ENCODE measurements around the gene TFF2. TPM values are rescaled to one million over a fixed set of nuclear protein-coding genes. Genes with fewer than 3 reads are reported as not detected.
A peak's percentile ranks its signal among the peaks of the same experiment; 100 is the strongest.

TFF2 gene, protein sequence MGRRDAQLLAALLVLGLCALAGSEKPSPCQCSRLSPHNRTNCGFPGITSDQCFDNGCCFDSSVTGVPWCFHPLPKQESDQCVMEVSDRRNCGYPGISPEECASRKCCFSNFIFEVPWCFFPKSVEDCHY
- total RNA-seq (2014; rRNA removed; shearing (Covaris generic)): not detected in 2 replicates

DNA sequence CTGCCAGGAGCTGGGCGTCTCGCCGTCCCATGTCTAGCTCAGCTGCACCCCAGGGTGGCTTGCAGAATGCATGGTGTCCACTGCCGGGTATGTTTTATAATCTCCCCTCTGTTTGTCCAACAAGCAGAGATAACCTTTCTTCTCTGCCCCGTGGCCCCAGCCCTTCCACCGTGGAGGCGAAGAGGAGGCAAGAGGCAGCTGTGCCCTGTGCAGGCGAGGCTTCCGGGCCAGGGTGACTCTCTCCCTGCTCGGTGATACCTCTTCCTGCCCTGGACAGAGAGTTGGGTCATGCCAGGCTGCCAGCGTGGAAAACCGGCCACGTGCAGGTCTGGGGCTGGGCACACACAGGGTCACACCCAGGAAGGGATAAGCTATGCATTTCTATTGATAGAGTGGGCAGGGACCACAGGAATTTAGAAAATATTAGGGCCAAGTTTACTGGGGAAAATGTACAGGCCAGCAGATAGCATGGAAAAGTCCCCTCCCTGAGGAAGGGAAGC lies at the start of gene TFF2:
TSS of gene TFF2 (minus strand) at position 68 of the 500 bp plus-strand sequence. CDS start at position 31, 37 bp downstream.
- DNase-seq (ENCODE audit: low spot score): no peak

GRCh38 chr21:42400525-42400924 lies 49.7 kb upstream of the TFF2 start:
- peak; percentile 71 for DNase-seq (ENCODE audit: low spot score)

- DNase-seq (ENCODE audit: low spot score): no peak
These were observed 47.7 kb upstream of the TFF2 start for GRCh38 chr21:42398436-42399028.

- DNase-seq (ENCODE audit: low spot score): no peak
These were observed 47.1 kb upstream of the TFF2 start for GRCh38 chr21:42397746-42398394.

- no peak for DNase-seq (ENCODE audit: low spot score)
These were observed 46.3 kb upstream of the TFF2 start for GRCh38 chr21:42396799-42397745.

- peak; percentile 68 for DNase-seq (ENCODE audit: low spot score)
These were observed 45.3 kb upstream of the TFF2 start, which contains the start of gene TMPRSS3 for GRCh38 chr21:42395905-42396651. Gene TMPRSS3, minus strand, starts transcription at chr21:42396052. Its CDS starts 635 bp downstream, at chr21:42395417.

GRCh38 chr21:42395302-42395701 lies 44.5 kb upstream of the TFF2 start:
- no peak for DNase-seq (ENCODE audit: low spot score)

DNA sequence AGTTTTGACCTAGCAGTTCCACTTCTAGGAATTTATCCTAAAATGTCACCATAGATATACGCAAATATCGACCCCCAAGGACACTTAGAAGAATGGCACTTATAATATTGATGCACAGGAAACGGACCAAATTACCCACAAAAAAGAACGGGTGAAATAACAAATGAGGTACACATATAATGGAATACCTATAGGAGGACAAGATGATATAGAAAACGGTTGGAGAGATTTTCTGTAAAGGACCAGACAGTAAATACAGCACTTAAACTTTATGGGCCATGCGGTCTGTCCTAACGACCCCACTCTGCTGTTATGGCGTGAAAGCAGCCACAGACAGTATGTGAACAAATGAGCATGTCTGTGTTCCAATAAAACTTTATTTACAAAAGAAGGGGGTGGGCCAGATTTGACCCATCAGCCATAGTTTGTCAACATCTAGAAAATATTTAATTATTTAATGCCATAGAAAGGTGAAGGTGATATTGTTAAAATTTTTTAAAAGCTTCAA lies 42.7 kb upstream of the TFF2 start:
- no peak for DNase-seq (ENCODE audit: low spot score)

DNA sequence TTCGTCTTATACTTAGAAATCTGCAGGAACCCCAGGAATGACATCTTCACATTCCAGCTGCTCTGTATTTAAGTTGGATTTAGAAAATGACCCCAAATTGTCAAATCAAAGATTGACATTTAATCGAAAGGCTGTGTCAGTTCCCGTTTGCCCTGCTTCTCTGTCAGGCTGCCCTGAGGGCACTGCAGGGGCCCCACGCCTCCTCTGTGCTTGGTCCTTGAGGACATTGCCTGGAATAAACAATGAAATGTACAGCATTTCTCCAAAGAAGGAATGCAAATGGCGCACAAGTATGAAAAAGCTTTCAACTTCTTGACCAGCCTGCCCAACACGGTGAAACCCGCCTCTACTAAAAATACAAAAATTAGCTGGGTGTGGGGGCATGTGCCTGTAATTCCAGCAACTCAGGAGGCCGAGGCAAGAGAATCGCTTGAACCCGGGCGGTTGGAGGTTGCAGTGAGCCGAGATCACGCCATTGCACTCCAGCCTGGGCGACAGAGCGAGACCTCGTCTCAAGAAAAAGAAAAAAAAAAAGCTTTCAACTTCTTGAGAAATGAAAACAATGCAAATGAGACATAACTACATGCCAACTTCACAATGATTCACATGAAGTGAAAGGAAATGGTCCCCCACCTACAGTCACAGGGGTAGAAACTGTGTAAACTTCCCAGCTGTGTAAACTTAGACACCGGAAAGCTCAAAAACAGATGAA lies 42.1 kb upstream of the TFF2 start:
- no peak for DNase-seq (ENCODE audit: low spot score)

- no peak for DNase-seq (ENCODE audit: low spot score)
These were observed 40.5 kb upstream of the TFF2 start for GRCh38 chr21:42391297-42391696.

- no peak for DNase-seq (ENCODE audit: low spot score)
These were observed 39.9 kb upstream of the TFF2 start for GRCh38 chr21:42390696-42391095.

- DNase-seq (ENCODE audit: low spot score): no peak
These were observed 39.4 kb upstream of the TFF2 start for GRCh38 chr21:42390193-42390592.

GRCh38 chr21:42389449-42389835 lies 38.6 kb upstream of the TFF2 start:
- no peak for DNase-seq (ENCODE audit: low spot score)

DNA sequence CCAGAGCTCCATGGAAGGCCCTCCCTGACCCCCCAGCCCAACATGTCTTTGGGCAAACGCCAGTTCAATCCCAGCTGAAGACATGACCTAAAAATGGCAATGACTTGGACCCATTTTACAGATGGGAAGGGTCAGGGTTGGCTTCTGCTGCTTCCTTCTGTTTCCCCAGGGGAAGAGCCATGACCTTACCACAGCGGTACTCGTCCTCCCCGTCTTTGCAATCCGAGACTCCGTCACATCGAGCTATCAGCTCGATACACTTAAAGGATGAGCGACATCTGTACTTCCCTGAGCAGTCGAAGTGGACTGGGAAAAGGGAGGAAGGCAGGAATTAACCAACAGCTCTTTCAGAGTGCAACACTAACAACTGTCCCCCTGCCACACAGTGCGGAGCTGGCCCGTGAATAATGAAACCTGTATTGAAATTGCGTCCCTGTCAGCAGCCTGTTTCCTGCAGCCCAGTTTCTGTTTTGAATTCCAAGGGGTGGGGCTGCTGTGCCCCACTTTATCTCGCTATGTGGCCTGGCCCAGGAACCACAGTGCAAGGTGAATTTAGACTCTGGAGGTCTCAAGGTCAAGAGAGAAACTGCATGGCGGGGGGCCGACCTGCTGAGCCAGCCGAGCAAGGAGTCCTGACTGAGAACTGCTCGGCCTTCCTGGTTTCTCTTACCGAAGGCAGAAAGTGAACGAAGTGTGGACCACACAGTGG lies 38.1 kb upstream of the TFF2 start:
- no peak for DNase-seq (ENCODE audit: low spot score)

DNA sequence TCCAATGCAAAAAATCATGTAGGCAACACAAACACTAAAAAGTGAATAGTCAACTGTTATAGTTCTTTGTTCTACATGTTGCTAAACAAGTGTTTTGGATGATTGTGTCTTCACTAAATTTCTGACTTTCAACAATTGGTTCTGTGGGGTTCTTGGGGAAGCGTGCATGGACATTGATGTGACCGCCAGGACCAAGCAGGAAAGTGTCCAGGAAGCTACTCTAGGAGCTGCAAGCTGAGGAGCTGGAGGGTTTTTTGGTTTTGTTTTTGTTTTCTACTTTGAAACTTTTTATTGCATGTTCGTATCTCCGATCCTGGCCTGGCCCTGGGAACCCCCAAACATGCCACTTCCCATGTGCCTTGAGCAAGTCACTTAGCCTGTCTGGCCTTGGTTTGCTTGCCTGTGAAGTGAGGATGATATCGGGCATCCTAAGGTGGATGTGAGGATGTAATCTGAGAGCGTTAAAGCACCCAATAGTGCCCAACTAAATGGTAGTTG lies 37.1 kb upstream of the TFF2 start:
- DNase-seq (ENCODE audit: low spot score): no peak

DNA sequence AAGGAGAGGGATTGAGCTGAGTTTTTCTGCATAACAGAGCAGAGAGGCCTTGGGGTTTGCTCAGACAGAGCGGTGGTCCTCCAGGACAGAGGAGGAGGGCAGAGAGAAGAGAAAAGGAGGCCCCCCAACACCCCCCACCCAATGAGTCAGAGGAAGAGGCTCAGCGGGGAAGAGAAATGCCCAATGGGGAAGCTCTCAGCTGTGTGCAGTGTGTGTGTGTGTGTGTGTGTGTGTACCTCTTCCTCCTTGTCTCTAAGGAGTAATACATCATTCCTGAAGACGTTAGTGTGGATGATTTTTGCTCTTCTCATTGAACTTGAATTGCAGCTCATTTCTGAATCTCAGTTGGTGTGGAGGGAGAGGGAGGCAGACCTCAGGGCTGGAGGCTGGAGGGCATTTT lies 36.4 kb upstream of the TFF2 start:
- no peak for DNase-seq (ENCODE audit: low spot score)

- no peak for DNase-seq (ENCODE audit: low spot score)
These were observed 35.3 kb upstream of the TFF2 start for GRCh38 chr21:42386034-42386591.

- DNase-seq (ENCODE audit: low spot score): no peak
These were observed 34.8 kb upstream of the TFF2 start for GRCh38 chr21:42385619-42386018.

DNA sequence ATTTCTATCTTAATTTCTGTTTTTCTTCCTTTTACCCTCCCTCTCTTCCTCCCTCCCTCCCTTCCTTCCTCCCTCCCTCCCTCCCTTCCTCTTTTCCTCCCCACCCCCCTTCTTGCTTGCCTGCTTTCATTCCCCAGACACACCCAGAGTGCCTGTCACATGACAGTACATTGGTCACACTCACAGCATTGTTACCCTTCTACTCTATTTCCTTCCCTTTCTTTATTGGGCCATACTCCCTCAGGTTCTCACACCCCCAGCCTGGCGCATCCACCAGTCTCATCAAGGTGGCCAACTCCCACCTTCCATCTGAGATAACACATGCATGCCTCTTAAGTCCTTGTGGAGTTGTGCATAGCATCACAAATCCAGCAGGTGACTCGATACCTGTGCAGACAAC lies 34.2 kb upstream of the TFF2 start:
- no peak for DNase-seq (ENCODE audit: low spot score)

Measured in H4 (cell line).